Muscle of back (tissue), 11 donors: ENCODE data around the gene JARID2. TPM values are rescaled to one million over a fixed set of nuclear protein-coding genes. Genes with fewer than 3 reads are reported as not detected.

Source experiments
- DNase-seq, 3 donors: peaks; one replicate each; pipeline versions ENCODE4 v3.0.0 to v3.0.0-alpha.2; 2013
- polyA plus RNA-seq, 10 donors: library from polyadenylated mRNA; unstranded; fragments of 120-200 nt; gene quantifications; one replicate each; pipeline ENCODE4 v1.2.1, GENCODE V29; 2013; ENCODE audit not compliant: insufficient read length in 10 of 10

The JARID2 gene
- polyA plus RNA-seq, 10 donors = 11.6 to 15.4 (median 14.2) TPM

DNA sequence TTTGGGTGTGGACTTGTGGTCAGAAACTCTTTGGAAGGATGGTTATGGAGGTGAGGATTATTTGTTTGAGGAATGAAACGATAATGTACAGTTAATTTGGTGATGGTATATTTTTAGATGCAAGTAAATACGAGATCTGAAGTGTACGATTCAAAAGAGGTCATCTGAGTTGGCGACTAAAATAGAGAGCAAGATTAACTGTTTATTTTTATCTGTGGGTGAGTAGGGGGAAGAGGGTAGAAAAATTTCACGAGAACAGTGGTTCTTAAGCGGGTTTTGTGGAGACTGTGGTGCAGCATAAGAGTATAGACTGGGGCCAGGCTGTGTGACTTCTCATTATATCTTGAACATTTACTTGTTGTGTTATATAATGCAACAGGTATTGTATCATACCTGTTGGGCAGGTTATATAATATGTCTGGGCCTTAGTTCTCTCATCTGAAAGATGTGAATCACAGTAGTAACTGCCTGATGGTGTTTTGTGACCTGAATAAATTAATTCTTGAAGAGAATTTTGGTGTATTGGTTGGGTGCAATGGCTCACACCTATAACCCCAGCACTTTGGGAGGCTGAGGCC, 171.2 kb downstream of the JARID2 start:
- no peak for DNase-seq

DNA sequence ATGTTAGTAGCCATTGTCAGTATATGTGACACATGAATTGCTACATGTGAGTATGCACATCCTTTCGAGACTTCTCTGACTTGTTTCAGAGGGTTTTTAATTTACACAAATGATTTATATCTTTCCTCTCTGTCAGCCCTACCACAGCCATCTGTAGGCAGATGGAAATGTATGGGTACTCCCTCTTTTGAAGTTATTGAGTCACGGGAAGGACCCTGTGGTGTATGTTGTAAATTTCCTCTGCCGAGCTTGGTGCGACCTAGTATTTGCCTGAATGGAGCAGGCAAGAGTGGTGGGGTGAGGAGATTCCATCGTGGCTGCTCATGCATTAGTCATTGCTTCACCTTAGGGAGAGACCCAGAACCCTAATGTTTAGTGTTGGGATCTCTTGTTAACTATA, 171.9 kb downstream of the JARID2 start:
- DNase-seq = peak in 1 of 3 donors; percentile 49

DNA sequence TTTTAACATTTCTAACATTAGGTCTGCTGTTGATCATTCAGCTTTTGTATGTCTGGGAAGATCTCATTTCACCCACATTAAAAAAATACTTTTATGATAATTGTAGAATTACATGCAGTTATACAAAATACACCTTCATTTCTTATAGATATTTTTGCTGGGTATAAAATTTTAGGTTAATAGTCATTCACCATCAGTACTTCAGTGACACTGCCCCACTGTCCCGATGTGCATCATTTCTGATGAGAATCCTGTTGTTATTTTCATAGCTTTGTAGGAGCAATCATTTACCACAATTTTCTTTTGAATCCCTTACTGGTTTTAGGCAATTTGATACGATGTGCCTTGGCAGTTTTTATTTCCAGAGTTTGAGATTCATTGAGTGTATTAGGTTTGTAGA, 173.6 kb downstream of the JARID2 start:
- DNase-seq = no peak

DNA sequence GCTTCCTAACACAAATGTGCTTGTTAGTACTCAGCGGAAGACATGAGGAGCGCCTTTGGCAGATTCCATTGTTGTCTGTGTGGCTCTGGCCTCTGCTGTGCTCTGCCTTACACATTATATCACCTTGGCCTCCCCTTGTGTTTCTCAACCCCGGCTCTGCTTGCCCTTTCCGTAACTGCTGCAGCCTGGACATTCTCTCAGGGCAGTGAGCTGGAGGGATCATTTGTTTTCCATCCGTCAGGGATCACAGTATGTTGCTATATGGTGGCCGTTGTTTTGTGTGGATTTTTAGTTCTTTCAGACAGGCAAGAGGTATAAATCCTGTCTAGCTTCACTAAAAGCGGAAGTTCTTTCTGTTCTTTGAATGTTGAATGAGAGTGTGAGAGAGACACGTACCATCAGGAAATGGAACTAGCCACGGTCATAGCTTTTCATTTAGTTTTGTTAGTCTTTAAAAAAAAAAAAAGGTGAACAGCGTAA, 175.1 kb downstream of the JARID2 start:
- DNase-seq = no peak

DNA sequence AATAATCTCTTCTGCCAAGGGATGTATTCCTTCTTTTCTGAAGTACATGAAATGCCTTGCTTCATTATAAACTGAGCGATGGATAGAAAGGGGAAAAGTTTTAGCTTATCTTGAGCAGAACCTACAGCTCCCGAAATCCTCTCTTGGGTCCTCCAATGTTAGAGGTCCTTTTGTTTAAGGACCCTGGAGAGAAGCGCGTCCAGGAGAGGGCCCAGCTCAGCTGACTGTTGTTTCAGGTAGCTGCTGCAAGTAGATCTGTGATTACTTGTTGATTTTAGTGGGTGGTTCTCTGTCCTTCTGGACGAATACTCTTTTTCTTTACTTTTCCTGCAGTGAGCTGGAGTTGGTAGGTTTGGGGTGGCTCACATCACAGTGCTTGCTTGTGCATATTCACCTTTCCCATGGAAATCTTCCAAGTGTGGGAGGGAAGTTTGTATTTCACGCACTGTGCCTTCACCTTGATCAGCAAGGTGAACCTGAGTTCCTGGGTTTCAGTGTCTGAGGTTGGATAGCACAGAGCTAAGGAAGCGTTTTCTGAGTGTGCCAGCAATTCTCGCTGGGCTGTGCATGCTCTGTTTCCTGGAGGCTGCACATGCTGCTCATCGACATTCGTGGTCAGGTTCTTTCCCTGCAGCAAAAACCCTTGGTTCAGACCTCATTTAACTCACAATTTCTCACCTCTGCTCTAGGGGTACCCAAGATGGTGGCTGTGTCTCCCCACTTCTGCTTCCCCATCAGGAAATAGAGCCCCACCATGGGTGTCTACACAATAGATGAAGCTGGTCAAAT, 176.3 kb downstream of the JARID2 start:
- DNase-seq = no peak

DNA sequence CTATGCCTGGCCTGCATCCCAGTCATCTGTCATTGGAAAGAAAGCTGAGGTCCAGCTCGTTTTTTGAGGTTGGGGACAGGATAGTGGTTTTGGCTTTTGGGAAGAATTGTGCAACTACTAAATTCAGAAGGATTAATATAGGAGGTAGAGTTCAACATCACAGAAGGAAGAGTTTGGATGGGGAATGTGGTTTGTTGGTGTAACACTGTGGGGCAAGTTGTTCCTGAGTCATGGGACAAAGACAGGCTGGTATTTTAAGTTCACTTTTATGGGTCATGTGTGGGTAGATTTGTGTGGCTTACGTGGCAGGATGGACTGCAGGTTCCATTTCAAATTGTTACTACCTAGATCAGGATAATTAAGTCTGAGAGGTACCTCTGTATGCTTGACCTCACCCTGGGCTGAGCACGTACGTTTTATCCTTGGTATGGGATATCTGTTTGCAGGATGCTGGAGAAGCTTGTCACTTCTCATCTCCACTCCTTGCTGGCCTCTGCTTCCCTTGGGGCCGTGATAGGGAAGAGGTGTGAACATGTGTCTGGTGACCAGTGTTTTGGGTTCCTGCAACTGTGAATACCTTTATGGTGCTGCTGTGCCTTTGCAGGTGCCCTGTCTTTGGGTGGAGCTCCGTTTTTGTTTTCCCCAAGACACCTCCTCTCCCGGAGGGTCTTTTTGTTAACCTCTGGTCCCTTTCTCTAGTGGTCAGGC, 177.6 kb downstream of the JARID2 start:
- no peak for DNase-seq

DNA sequence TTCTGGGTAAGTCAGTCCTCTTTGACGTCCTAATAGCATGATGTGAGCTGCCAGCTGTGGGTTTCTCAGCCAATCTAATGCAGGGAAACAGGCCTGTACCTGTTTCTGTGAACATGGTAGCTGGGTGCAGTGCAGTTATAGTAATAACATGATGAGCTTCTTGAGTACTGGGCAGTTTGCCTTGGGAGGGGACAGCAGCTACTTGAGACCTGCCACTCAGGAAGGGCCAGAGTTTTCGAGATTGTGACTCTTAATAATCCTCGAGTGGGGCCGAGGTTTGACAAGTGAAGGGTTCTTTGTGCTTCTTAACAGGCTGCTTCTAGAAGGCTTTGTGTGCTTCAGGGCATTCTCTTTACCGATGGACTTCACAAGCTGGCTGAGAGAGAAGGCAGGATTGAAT, 180.1 kb downstream of the JARID2 start:
- no peak for DNase-seq

DNA sequence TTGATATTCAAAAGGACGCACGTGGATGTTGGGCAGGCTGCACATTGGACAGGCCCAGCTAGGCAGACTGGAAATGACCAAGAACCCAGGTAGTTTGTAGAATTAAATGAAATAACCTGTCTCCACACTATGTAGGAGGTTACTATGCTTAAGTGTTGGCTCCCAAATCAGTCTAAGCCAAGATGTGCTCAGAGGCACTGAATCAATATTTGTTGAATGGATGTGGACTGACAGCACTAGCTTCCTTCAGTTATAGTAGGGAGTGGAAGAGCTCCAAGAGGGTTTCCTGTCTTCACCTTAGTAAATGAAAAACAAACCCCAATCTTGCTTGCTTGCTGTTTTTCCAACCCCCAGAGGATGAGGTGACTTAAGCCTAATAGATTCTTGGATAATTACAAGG, 180.5 kb downstream of the JARID2 start:
- no peak for DNase-seq

DNA sequence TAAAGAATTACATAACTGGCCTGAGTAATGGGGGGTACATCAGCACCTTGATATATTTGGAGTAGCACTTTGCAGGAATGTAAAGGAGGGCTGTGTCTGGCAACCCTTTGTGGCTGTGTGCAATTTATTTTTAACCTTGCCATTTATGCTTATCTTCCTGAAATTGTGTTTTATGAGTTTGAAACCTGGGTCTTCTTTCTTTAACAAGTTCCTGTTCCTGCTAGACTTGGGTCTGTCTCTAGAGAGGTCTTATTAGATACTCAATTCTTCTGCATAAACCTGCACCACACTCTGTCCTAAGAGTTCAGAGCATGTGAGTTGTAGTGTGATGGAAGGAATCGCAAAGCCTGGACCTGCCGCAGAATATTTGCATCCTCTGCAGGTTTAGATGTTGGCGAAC, 181.0 kb downstream of the JARID2 start:
- DNase-seq = no peak

DNA sequence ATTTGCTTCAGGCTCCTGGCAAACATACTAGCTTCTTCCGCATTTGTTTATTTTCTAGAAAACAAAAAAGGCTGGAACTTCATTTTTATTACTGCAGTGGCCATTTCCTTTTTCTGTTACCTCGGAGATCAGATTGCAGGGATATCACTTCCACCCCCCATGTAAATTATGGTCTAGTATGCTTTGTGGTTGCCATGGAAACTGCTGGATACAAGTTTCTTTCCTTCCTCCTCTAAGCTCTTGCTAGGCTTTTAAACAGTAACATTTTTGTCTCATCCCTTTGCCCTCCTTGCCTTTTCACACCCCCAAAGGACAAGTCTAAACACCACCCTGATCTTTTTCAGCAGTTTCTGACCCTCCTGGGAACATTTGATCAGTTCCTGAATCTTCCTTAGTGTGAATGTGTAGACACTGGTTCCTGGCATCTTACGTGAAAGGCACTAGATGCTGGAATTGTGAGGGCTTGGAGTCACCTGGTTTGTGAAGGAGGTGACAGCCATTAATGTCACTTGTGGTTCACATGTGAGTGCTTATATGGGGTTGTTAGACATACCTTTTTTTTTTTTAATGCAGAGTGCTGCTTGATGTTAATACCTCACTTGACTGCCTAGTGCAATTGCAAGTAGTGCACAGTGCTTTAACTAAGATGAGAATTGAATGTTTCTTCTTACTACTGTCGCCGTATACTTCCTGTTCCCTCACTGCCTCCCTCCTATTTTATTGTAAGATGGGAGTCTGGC, 181.6 kb downstream of the JARID2 start:
- DNase-seq = peak in 1 of 3 donors; percentile 54

DNA sequence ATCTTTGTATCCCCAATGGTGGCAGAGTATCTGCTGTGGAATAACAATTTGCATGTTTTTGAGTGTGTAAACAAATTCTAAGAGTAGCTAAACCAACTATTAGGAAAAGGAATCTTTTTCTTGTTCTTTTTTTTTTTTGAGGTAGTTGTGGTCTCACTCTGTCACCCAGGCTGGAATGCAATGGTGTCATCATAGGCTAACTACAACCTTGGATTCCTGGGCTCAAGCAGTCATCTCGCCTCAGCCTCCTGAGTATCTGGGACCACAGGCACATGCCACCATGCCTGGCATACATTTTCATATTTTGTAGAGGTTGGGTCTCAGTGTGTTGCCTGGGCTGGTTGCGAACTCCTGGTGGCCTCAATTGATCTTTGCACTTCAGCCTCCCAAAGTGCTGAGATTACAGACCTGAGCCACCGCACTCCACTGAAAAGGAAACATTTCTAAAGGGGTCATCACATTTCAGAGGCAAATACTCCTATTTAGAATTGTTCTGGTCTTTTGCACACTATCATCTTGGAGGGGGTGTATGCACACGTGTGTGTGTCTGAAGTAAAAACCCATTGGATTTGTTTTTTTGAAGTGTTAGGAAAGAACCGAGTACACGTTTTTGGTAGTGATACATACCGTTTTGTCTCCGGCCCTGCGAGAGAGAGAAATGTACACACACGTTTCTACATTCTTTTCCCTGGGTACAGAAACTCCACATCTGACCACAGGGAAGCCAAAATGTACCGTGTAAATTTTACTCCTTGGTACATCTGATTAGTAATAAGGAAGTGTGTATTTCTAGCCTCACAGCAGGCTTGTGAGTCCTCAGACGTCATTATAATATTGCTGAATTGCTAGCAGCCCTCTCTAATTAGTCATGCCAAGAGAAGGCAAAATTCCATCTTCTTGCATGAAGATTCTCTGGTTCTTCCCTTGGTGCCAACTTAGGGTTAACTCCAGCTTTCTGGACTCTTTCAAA, 183.6 kb downstream of the JARID2 start:
- peak in 1 of 3 donors; percentile 44 for DNase-seq

DNA sequence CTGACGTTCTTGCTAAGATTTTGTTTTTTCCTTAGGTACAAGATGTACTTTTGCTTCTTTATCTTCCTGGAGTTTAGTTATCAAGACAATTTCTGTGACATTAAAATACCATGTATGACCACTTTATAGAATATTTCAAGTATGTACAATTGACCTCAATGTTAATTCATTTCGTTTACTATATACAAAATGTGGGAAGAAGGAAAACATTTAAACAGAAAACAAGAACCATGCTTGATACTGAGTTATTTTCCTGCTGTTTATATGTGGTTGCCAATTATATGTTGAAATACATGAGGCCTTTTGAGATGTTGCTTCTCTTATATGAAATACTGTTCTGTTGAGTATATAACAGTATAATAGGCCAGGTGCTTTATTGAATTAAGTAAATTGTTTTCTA, 184.3 kb downstream of the JARID2 start:
- no peak for DNase-seq

DNA sequence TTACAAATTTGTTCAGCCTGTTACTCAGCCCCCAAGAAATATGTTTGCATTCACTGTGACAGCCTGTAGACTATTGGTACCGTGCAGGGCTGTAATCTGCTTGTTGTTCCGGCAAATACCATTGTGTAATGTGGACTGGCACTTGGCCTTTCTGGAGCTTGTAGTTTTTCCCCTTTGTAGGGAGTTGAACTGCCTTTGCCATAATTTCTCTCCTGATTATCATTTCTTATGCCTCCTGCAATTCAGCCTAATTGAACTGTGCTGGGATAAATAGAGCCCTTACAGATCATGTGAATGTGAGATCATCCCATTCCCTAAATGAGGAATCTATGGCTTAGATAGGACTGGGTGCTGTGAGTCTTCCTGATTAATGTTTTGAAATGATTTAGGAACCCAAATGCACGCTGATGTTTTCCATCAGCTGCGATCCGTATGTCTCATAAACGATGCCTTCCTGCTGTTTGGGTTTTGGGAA, 185.1 kb downstream of the JARID2 start:
- no peak for DNase-seq

DNA sequence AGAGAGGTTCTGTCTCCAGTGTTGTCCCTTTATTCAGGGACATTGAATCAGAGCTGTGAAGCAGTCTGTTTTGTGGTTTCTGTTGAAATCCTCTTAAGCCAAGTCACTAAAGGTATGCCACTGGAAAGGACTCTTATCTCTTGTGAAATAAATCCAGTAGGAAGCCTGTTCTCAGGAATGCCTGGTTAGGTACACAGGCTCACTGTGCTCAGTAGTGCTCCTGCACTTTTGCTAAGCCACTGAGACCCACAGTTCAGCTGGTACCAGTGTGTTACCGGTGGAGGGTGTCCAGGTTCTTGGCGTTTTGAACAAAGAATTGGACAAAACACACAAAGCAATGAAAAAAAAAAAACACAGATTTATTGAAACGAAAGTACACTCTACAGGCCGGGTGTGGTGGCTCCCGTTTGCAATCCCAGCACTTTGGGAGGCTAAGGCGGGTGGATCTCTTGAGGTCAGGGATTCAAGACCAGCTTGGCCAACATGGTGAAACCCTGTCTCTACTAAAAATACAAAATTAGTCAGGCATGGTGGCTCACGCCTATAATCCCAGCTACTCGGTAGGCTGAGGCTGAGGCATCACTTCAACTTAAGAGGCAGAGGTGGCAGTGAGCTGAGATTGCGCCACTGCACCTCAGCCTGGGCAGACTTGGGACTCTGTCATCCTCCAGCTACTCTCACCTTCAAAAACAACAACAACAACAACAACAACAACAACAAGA, 186.1 kb downstream of the JARID2 start:
- DNase-seq = no peak

DNA sequence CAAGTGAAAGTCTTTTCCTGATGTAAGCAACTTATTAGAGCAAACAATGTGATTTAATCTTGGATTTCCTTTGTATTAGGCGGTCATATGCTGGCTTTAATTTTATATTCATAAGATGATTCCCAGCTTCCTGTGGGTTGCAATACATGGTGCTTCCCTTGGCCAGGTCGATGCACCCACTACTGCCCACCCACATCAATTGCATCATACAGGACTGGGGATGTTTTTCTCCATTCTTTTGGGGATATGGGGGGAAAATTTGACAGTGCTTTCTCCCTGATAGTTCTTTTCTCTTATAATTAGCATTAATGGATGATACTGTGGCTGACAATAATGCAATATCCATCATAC, 187.6 kb downstream of the JARID2 start:
- no peak for DNase-seq

DNA sequence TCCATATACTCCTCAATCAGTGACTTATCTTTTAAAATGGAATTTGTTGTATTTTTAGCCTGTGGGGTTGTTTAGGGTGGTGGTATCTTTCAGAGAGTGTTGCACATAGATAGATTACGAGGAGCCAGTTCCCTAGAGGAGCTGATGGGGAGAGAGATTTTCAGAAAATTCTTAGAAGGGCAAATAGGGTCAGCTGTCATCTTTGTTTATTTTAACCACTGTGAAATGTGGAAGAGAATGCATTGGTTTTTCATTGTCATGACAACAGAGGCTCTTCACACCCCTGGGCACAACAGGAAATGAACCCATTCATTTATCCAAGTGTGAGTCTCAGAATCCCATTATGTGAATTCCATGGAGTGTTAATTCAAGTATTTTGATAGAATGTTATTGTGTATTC, 188.4 kb downstream of the JARID2 start:
- no peak for DNase-seq

DNA sequence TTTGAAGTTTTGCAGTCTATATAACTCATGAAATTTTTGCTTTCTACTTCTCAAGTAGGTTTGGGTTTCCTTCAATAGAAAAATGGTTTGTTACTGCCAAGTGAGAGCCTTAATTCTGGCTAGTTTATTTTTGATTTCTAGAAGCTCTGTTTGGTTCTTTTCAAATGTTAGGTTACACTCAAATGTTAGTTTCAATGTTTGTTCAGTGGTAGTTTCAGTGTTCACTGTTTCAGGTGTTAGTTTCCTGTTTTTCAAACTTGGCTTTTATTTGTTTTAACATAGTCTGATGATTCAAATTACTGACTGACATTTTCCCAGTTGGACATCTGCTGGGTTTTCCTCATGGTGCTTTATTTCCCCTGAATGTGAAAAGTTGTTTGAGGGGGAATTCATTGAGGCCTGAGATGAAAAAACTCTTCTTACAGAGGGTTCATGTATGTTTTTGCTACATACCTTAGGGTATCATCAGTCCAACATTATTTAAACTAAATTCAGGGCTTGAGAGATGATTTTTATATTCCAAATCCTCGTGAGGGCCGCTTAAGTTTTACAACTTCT, 189.0 kb downstream of the JARID2 start:
- no peak for DNase-seq

DNA sequence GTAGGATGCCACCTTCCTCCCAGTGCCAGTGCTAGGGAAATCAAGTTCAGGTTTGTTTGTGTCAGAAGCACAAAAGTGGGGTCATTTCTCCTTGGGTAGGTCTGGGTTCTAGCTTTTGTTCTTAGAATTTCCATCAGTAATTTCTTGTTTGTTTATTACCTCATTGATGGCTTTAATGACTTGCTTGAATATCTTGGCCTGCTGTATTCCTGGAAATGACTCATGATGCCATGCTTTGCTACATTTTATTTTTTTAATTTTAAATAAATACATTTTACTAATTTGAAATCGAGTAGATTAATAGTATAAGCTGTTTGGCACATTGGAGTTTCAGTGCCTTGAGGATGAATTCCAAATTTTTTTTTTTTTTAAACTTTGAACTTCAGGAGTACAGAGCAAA, 189.6 kb downstream of the JARID2 start:
- no peak for DNase-seq

DNA sequence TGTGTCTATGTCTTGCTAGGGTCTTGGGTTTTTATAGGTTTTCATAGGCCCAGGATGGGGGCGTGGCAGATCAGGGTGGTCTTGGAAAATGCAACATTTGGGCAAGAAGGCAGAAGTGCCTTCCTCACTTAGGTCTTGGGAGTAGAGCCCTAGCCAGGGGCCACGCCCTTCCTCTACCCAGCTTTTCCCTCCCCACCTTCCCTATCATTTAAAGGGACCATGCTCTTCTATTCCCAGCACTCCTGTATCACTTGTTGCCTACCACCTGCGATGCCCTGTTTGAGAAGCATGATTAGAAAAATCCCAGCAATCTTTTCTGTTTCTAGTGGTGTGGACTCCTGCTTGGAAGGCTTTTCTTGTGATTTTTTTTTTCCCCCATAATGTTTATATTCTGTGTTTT, 190.6 kb downstream of the JARID2 start:
- DNase-seq = no peak

DNA sequence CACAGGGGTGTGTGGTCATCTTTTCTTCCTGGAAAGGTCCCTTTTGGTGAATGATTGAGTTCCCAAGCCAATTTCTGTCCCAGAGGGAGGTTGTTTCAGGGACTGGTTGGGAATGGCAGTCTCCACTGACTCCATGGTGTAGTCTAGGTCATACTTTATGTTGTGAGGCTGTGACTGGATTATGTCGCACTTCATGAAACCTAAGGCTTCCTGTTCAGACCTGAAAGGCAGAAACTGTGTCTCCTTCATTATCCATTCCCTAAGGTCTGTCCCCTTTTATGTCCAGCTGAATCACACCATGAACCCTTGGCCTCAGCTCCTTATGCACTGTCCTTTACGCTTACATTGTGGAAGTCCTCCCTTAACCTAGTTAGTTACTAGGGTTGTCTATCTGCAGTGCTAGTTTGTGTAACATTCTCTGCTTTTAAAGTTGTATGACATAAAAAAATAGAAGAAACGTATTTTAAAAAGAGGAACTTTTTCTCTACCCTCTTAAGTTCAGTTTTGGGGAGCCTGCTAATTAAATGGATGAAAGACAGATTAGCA, 191.3 kb downstream of the JARID2 start:
- DNase-seq = no peak
